Body of pancreas (tissue), 4 donors: ENCODE data around the gene SIT1. TPM values are rescaled to one million over a fixed set of nuclear protein-coding genes. Genes with fewer than 3 reads are reported as not detected.
A peak's percentile ranks its signal among the peaks of the same experiment; 100 is the strongest.

ENCODE experiments used
- ATAC-seq: fragments of 150-250 bp; one replicate; pipeline ENCODE4 v1.9.1; 2016
- DNase-seq, 4 donors: peaks; one replicate each; pipeline ENCODE4 v3.0.0-alpha.2; 2019
- H3K27ac ChIP-seq, 4 donors: fragments of 200-600 bp; sonication (generic); 1 replicate in 3 of 4; 2 replicates in 1 of 4; pipeline versions ENCODE4 v1.5.1 to v1.6.1; 2016 to 2019; ENCODE audit warnings: mild to moderate bottlenecking in 1 of 4, mixed read lengths in 1 of 4, moderate library complexity in 1 of 4
- H3K27me3 ChIP-seq, 2 donors: fragments of 200-600 bp; sonication (generic); one replicate each; pipeline ENCODE4 v1.6.0; 2016; ENCODE audit warnings: mild to moderate bottlenecking in 1 of 2
- H3K36me3 ChIP-seq, 2 donors: fragments of 200-600 bp; sonication (generic); replicated peaks in 1 of 2; 2 replicates each; pipeline ENCODE4 v1.5.1; 2016; ENCODE audit warnings: low read depth in 2 of 2; ENCODE audit not compliant: insufficient read depth in 1 of 2
- H3K4me1 ChIP-seq: fragments of 200-600 bp; sonication (generic); one replicate; pipeline ENCODE4 v1.6.0; 2016
- H3K4me3 ChIP-seq, 2 donors: fragments of 200-600 bp; sonication (generic); 1 replicate in 1 of 2; 2 replicates in 1 of 2; pipeline ENCODE4 v1.5.1; 2016 to 2019
- H3K9me3 ChIP-seq, 3 donors: fragments of 200-600 bp; sonication (generic); 1 replicate in 2 of 3; 2 replicates in 1 of 3; pipeline ENCODE4 v1.5.1; 2016
- POLR2A ChIP-seq, 3 donors: fragments of 450-650 bp; IDR thresholded peaks; one replicate each; pipeline ENCODE4 v1.6.1; 2016; ENCODE audit warnings: antibody characterized with exemption in 3 of 3, mild to moderate bottlenecking in 2 of 3
- WGBS, 2 donors: methylation state at CpG; one replicate each; pipeline ENCODE4 v1.1.5; 2017; 5-methylcytosine and 5-hydroxymethylcytosine counted together
- intact Hi-C: fragments of 100-400 bp; cut with DNase I; formaldehyde crosslinking; loops from one replicate; pipeline ENCODE4 v1.15.1; 2023
- total RNA-seq, 2 donors: library from RNA; depleted of rRNA; stranded (reverse); fragments of >200 nt; gene quantifications; one replicate each; pipeline ENCODE4 v1.1.0, GENCODE V29; 2016
- TF ChIP-seq, protein P1 (sequence below), 7 experiments: fragments of 450-650 bp in 4 of 7; fragments of 200-600 bp in 3 of 7; sonication (generic) in 3 of 7; IDR thresholded peaks; one replicate each; pipeline ENCODE4 v1.5.1; 2016 to 2019; ENCODE audit warnings: antibody characterized with exemption in 7 of 7

Gene SIT1
- total RNA-seq, 2 donors from 2014 or later, result 0.26 TPM; not detected in 1

- WGBS, 2 donors, result 54 to 68% methylated on average over 7 to 13 of the region's 13 CpGs
- no peak for DNase-seq
- ATAC-seq, result no peak
- Histone ChIP-seq H3K9me3 (no peaks in the 10 kb centered on the region), H3K27ac (no peak overlapping the region), H3K36me3 (no peaks in the 10 kb centered on the region), H3K4me1 (peaks cover 38% of the 10 kb centered on the region), H3K27me3 (no peaks in the 10 kb centered on the region), H3K4me3 (no peak overlapping the region)
- no peak for TF ChIP-seq POLR2A (IDR thresholded peaks at IDR 0.05)
- TF ChIP-seq, protein P1, sequence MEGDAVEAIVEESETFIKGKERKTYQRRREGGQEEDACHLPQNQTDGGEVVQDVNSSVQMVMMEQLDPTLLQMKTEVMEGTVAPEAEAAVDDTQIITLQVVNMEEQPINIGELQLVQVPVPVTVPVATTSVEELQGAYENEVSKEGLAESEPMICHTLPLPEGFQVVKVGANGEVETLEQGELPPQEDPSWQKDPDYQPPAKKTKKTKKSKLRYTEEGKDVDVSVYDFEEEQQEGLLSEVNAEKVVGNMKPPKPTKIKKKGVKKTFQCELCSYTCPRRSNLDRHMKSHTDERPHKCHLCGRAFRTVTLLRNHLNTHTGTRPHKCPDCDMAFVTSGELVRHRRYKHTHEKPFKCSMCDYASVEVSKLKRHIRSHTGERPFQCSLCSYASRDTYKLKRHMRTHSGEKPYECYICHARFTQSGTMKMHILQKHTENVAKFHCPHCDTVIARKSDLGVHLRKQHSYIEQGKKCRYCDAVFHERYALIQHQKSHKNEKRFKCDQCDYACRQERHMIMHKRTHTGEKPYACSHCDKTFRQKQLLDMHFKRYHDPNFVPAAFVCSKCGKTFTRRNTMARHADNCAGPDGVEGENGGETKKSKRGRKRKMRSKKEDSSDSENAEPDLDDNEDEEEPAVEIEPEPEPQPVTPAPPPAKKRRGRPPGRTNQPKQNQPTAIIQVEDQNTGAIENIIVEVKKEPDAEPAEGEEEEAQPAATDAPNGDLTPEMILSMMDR (IDR thresholded peaks at IDR 0.05), result no peak
- intact Hi-C loops, result no loop called here
Measured at GRCh38 chr9:35675204-35675603, 24.5 kb upstream of the SIT1 start.

GRCh38 chr9:35674025-35674361 lies 23.3 kb upstream of the SIT1 start:
- intact Hi-C loops, result no loop called here

GRCh38 chr9:35673132-35674024 lies 22.6 kb upstream of the SIT1 start, which contains the start of gene CA9:
Gene CA9 (plus strand): TSS chr9:35673928. CDS start chr9:35673960, 32 bp downstream.
- intact Hi-C loops, result no loop called here
- TF ChIP-seq, protein P1 (IDR thresholded peaks at IDR 0.05), result no peak
- peak in 1 of 3 donors; percentile 45 for TF ChIP-seq POLR2A (IDR thresholded peaks at IDR 0.05)
- H3K36me3 ChIP-seq, result no peaks in the 10 kb centered on the region
- DNase-seq, result peak; percentile 60 to 93 (median 86)
- H3K27ac ChIP-seq, result peak within 1 kb of the TSS; percentile 50 to 66 (median 61)
- 11 to 28% methylated on average over 9 to 10 of the region's 10 CpGs for WGBS, 2 donors
- no peaks in the 10 kb centered on the region for H3K27me3 ChIP-seq
- peaks cover 56% of the 10 kb centered on the region for H3K4me1 ChIP-seq
- no peaks in the 10 kb centered on the region for H3K9me3 ChIP-seq
- ATAC-seq, result peak; percentile 54
- no peak within 1 kb of the TSS for H3K4me3 ChIP-seq

More at GRCh38 chr9:35674025-35674361, 23.3 kb upstream of the SIT1 start:
- Histone ChIP-seq H3K4me3 (no peak overlapping the region), H3K27ac (peak overlapping the region; percentile 50 to 66 (median 61)), H3K27me3 (no peaks in the 10 kb centered on the region), H3K36me3 (no peaks in the 10 kb centered on the region), H3K4me1 (peaks cover 50% of the 10 kb centered on the region), H3K9me3 (no peaks in the 10 kb centered on the region)
- ATAC-seq (no peak), DNase-seq (no peak)
- 40 to 64% methylated on average over 1 to 3 of the region's 3 CpGs for WGBS, 2 donors
- TF ChIP-seq, protein P1 (IDR thresholded peaks at IDR 0.05), result no peak
- no peak for TF ChIP-seq POLR2A (IDR thresholded peaks at IDR 0.05)

DNA sequence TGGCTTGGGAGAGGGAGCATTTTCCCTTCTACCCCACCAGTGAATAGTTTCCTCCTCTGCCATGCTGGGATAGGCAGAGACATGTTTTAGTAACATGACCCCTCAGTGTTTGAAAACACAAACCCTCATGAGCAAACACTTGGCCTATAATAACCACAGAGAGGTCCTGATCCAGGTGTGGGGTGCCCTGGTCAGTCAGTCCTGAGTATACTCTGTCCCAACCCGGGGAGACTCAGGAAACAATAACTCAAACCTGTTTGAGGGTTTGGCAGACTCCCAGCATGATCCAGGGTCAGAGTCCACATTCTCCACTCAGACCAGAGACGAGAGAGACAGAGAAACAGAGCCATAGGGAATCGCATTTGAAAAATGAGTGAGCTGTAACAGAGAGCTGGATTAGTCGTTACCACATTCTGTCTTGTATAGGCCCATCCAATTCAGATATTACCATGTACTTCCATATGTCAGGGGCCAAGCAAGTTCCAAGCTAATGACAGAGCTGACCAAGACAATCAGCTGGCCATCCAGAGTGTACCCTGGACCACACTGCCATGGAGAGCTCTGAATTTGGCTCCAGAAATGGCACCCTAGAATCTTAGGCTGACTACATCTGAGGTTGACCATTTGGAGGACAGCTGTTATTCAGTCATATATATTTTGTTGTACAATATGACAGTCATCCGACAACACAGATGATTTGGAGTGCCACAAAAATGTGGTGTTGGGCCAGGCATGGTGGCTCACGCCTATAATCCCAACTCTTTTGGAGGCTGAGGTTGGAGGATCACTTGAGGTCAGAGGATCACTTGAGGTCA lies 18.8 kb upstream of the SIT1 start:
- peak overlapping the region; percentile 77 to 88 (median 84) for H3K27ac ChIP-seq
- peaks cover 60% of the 10 kb centered on the region for H3K4me1 ChIP-seq
- ATAC-seq, result peak; percentile 83
- no peaks in the 10 kb centered on the region for H3K27me3 ChIP-seq
- intact Hi-C loops, result no loop called here
- TF ChIP-seq POLR2A (IDR thresholded peaks at IDR 0.05), result peak in 2 of 3 donors; percentile 17 to 26
- TF ChIP-seq, protein P1 (IDR thresholded peaks at IDR 0.05), result no peak
- no peaks in the 10 kb centered on the region for H3K36me3 ChIP-seq
- peak; percentile 88 to 94 (median 92) for DNase-seq
- WGBS, 2 donors, result 39 to 41% methylated on average over 6 of the region's 6 CpGs
- no peak overlapping the region for H3K4me3 ChIP-seq
- no peaks in the 10 kb centered on the region for H3K9me3 ChIP-seq
